ENCODE results near the gene GRAMD1B.

The GRAMD1B gene

DNA sequence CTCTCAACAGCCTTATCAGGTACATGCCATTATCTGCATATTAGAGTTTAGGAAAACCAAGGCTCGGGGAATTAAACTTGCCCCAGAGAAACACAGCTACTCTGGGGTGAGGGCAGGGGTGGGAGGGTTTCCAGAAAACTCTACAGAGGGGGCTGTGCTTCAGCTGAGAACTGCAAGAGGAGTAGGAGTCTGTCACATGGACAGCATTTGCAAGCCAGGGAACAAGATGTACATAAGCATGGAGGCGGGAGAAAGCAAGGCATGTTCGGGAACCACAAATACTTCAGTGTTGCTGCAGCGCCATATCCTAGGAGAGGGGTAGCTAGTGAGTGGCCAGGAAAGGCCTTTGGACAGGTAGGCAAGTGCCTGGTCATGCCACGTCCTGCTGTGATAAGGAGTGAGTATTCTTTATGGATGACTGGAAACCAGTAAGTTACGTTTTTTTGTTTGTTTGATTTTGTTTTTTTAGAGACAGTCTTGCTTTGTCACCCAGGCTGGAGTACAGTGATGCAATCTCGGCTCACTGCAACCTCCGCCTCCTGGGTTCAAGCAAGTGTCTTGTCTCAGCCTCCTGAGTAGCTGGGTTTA lies 57.2 kb downstream of the GRAMD1B start:
- Histone ChIP-seq H3K27me3 (ENCODE audit: control insufficient read depth, insufficient read depth, low read length) (no peaks in the 10 kb centered on the region), H3K9ac (ENCODE audit: low read length) (no peak overlapping the region), H3K4me3 (ENCODE audit: low read length) (no peak overlapping the region), H3K36me3 (ENCODE audit: control insufficient read depth, insufficient read depth, low read length) (no peaks in the 10 kb centered on the region), H3K27ac (ENCODE audit: low read depth, low read length) (no peak overlapping the region), H3K4me1 (ENCODE audit: control insufficient read depth, insufficient read depth, low read length) (no peaks in the 10 kb centered on the region)

DNA sequence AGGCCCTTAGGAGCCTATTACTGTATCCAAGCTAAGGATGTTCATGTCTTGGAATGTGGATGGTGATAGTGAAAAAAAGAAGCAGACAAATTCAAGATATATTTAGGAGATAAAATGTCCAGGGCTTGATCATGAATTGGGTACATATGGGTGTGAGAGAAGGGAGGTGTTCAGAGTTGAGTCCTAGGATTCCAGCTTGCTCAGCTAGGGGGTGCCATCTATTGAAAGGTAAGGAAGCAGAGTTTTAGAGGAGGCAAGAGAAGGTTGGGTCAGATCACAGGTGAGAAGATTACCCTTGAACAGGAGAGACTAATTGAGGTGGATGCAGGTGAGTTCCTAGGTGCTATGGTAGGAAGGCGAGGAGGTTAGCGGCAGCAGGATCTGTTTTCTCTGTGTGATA lies 60.5 kb downstream of the GRAMD1B start:
- no peak overlapping the region for H3K4me3 ChIP-seq (ENCODE audit: low read length)

DNA sequence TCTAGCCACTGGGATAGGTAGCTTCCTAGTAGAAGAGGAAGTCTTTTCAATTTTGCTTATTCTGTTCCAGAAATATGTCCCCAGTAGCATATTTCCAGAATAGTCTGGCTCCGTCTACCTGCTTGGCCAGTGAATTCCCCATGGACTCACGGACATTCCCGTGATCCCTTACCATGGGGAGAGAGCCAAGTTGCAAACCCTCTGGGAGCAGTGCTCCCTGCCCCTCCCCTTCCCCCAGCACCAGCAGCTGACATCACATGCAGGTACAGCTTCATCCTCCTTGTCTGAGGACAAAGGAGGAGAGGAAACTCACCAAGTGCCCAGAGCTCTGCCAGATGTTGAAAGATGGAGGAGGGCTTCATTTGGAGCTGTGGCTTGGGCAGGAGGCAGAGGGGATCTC lies 61.2 kb downstream of the GRAMD1B start:
- no peaks in the 10 kb centered on the region for H3K4me1 ChIP-seq (ENCODE audit: control insufficient read depth, insufficient read depth, low read length)
- no peak overlapping the region for H3K9ac ChIP-seq (ENCODE audit: low read length)
- no peak overlapping the region for H3K4me3 ChIP-seq (ENCODE audit: low read length)
- no peak overlapping the region for H3K27ac ChIP-seq (ENCODE audit: low read depth, low read length)
- H3K36me3 ChIP-seq (ENCODE audit: control insufficient read depth, insufficient read depth, low read length): no peaks in the 10 kb centered on the region
- H3K27me3 ChIP-seq (ENCODE audit: control insufficient read depth, insufficient read depth, low read length): no peaks in the 10 kb centered on the region

More for the DNA sequence above, 60.5 kb downstream of the GRAMD1B start:
- no peaks in the 10 kb centered on the region for H3K4me1 ChIP-seq (ENCODE audit: control insufficient read depth, insufficient read depth, low read length)
- no peak overlapping the region for H3K9ac ChIP-seq (ENCODE audit: low read length)
- no peak overlapping the region for H3K27ac ChIP-seq (ENCODE audit: low read depth, low read length)
- no peaks in the 10 kb centered on the region for H3K27me3 ChIP-seq (ENCODE audit: control insufficient read depth, insufficient read depth, low read length)
- H3K36me3 ChIP-seq (ENCODE audit: control insufficient read depth, insufficient read depth, low read length): no peaks in the 10 kb centered on the region

DNA sequence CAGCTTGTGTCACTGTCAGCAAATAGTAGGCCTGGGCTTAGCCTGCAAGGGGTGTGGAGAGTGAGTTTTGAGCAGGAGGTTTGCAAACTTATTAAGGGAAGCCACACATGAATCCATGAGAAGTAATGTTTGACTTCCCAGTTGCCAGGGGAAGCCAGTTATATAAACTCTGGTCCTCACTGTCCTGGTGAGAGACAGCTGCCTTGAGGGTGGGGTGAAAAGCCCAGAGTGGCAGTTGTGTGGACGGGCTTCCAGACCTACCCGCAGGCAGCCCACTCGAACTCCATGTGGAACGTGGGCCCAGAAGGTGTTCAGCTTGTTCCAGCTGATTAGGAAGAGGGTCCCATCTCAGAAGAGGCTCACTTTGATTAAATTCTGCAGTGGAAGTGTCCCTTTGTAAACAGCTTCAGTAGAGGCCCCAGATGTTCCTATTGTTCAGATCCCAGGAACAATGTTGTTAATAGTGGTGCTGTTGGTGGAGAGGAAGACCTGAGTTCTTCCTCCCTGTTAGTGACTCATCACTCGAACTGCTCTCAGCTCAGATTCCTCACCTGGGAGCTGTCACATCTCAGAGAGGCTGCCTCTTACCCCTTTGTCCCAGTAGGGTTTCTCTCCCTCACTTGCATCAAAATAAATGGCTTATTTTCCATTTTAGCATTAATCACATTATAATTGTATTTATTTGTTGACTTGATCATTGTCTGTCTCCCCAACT lies 63.4 kb downstream of the GRAMD1B start:
- H3K27ac ChIP-seq (ENCODE audit: low read depth, low read length): no peak overlapping the region

DNA sequence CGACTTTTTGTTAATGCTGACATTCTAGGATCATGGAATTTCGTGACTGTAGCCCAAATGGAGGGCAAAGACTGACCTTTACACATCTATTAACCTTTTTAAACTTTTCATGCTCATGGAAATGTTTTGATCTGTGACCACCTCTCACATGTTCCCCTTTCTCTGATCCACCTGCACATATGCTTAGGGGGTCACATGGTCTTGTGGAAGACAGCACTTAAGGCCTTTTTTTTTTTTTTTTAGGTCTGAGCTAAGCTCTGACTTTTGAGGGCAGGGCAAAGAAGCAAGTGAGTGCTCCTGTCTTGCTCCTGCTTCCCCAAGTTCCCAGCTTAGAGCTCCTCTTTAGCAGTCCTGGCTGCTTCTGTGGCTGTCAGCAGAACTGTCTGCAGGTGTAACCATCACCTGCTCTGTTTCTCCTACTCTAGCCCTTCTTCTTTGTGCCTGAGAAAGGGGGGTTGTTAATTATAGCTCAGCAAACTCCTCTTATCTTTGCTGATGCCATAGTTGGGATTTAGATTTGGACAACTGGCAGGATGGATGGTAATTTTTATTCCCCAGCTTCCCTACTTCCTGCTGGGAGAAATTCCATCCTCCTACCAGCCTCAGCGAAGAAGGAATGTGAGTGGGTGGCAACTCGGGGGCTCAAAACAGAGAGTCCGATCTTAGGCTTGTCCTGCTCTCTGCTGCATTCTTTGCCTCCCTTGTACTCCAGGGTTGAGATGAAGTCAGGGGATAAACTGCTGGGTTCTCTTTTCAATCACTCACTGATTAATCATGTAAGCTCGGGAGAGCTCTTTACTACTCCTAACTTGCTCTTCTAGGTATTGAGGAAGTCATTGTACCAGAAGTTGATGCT lies 64.4 kb downstream of the GRAMD1B start:
- no peaks in the 10 kb centered on the region for H3K4me1 ChIP-seq (ENCODE audit: control insufficient read depth, insufficient read depth, low read length)
- no peaks in the 10 kb centered on the region for H3K36me3 ChIP-seq (ENCODE audit: control insufficient read depth, insufficient read depth, low read length)
- no peaks in the 10 kb centered on the region for H3K27me3 ChIP-seq (ENCODE audit: control insufficient read depth, insufficient read depth, low read length)
- H3K9ac ChIP-seq (ENCODE audit: low read length): no peak overlapping the region
- no peak overlapping the region for H3K4me3 ChIP-seq (ENCODE audit: low read length)
- no peak overlapping the region for H3K27ac ChIP-seq (ENCODE audit: low read depth, low read length)

More for the DNA sequence above, 63.4 kb downstream of the GRAMD1B start:
- Histone ChIP-seq H3K4me1 (ENCODE audit: control insufficient read depth, insufficient read depth, low read length) (no peaks in the 10 kb centered on the region), H3K27me3 (ENCODE audit: control insufficient read depth, insufficient read depth, low read length) (no peaks in the 10 kb centered on the region), H3K4me3 (ENCODE audit: low read length) (no peak overlapping the region), H3K9ac (ENCODE audit: low read length) (no peak overlapping the region), H3K36me3 (ENCODE audit: control insufficient read depth, insufficient read depth, low read length) (no peaks in the 10 kb centered on the region)

DNA sequence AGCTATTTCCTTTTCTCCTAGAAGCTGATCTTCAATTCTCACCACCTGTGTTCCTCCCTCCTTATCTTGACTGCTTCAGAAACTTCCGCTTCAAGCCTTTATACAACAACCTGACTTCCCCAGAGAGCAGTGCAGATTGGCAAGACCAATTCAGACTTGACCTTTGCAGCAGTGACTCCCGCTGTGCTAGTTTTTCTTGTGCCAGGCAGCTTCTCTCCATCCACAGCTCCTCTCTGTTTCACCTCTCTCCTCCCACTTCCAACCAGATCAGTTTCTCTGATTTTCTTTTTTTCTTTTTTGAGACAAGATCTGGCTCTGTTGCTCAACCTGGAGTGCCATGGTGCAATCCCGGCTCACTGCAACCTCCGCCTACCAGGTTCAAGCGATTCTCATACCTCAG lies 74.3 kb downstream of the GRAMD1B start:
- H3K36me3 ChIP-seq (ENCODE audit: control insufficient read depth, insufficient read depth, low read length): no peaks in the 10 kb centered on the region
- H3K27ac ChIP-seq (ENCODE audit: low read depth, low read length): no peak overlapping the region

DNA sequence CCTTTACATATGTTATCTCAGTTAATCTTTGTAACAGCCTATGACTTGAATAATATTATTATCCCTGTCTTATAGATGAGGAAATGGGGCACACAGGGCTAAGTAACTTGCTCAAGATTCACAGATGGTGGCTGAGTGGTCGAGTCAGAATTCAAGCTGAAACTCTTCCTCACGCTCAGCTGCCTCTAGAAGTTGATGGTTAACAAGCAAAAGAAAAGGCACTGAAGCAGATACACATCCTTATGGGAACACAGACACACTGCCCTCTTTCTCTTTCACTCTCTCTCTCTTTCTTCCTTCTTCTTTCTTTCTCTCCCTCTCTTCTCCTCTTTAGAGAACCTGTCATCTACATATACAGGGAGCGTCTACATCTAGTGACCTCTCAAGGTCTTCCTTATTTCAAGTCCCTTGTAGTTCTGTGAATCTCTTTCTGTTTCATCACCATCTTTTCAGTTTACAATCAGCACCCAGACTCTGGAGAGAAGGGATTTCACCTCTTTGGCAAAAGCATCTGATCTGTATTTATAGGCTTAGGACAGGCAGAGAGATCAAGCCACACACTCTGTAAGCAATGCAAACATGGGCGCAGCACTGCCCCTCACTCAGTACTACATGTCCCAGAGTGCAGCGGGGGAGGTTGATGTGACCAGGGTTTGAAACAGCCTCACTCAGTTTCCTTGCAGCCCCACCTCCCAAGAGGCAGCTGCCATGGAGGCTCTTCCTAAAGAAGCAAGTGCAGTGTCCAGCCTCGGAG lies 75.7 kb downstream of the GRAMD1B start:
- Histone ChIP-seq H3K4me1 (ENCODE audit: control insufficient read depth, insufficient read depth, low read length) (no peaks in the 10 kb centered on the region), H3K27ac (ENCODE audit: low read depth, low read length) (no peak overlapping the region), H3K9ac (ENCODE audit: low read length) (no peak overlapping the region), H3K36me3 (ENCODE audit: control insufficient read depth, insufficient read depth, low read length) (no peaks in the 10 kb centered on the region), H3K27me3 (ENCODE audit: control insufficient read depth, insufficient read depth, low read length) (no peaks in the 10 kb centered on the region), H3K4me3 (ENCODE audit: low read length) (no peak overlapping the region)

More for the DNA sequence above, 74.3 kb downstream of the GRAMD1B start:
- Histone ChIP-seq H3K9ac (ENCODE audit: low read length) (no peak overlapping the region), H3K27me3 (ENCODE audit: control insufficient read depth, insufficient read depth, low read length) (no peaks in the 10 kb centered on the region), H3K4me3 (ENCODE audit: low read length) (no peak overlapping the region), H3K4me1 (ENCODE audit: control insufficient read depth, insufficient read depth, low read length) (no peaks in the 10 kb centered on the region)

DNA sequence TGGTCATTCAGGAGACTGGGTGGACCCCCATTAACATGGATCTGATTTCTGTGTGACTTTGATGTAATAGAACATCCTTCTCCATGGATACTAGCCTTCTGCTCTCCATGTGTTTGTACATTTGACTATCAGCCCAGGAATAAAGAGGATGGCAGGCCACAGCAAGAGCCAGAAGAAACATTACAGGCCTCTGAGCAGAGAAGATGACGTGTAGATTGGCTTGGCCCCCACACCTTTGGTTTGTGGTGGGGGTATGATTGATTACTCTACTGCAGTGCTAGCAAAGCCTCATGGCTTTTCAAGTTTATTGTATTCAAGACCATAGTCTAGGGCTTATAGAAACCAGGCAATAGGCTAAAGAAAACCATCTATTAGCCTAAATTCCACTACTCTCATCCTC lies 77.0 kb downstream of the GRAMD1B start:
- no peaks in the 10 kb centered on the region for H3K4me1 ChIP-seq (ENCODE audit: control insufficient read depth, insufficient read depth, low read length)
- H3K27ac ChIP-seq (ENCODE audit: low read depth, low read length): no peak overlapping the region
- H3K36me3 ChIP-seq (ENCODE audit: control insufficient read depth, insufficient read depth, low read length): no peaks in the 10 kb centered on the region
- no peak overlapping the region for H3K4me3 ChIP-seq (ENCODE audit: low read length)
- H3K27me3 ChIP-seq (ENCODE audit: control insufficient read depth, insufficient read depth, low read length): no peaks in the 10 kb centered on the region
- H3K9ac ChIP-seq (ENCODE audit: low read length): no peak overlapping the region

DNA sequence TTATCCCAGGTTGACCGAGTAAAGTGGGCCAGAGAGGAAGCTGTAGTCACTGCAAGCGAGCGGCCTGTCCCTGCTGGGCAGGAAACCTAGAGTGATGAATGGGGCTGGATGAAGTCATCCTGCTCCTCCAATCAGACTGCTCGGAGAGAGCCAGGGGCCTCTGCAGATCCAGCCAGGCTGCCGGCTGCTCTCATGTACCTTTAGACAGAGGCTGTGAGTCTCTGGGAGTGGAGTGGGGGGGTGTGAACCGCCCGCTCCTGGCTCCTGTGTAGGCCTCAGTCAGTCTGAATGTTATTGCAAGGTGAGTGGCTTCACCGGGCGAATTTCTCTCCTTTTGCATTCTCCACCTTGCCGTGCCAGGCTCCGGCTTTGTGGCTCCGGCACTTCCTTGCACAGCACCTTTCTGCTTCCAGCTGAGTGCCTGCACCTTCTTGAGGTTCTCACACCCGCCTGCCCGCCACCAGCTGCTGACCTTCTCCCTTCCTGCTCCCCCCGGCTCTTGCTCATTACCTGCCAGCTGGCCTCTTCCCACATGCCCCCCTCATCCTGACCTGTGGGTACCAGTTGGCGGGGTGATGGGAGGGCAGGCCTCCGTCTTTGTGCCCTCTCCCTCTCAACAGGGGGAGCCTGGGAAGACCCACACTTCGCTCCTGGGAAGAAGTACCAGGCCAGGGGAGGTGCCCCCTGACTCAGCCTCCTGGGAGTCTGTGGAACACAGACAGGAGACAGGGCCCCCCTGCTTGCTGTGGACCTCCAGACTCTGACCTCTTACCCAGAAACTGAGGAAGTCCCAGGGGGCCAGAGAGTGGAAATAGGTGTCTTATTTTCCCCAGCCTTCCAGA lies 79.9 kb downstream of the GRAMD1B start:
- H3K4me3 ChIP-seq (ENCODE audit: low read length): no peak overlapping the region
- H3K27ac ChIP-seq (ENCODE audit: low read depth, low read length): no peak overlapping the region
- no peaks in the 10 kb centered on the region for H3K27me3 ChIP-seq (ENCODE audit: control insufficient read depth, insufficient read depth, low read length)
- H3K4me1 ChIP-seq (ENCODE audit: control insufficient read depth, insufficient read depth, low read length): no peaks in the 10 kb centered on the region
- no peak overlapping the region for H3K9ac ChIP-seq (ENCODE audit: low read length)
- H3K36me3 ChIP-seq (ENCODE audit: control insufficient read depth, insufficient read depth, low read length): no peaks in the 10 kb centered on the region

DNA sequence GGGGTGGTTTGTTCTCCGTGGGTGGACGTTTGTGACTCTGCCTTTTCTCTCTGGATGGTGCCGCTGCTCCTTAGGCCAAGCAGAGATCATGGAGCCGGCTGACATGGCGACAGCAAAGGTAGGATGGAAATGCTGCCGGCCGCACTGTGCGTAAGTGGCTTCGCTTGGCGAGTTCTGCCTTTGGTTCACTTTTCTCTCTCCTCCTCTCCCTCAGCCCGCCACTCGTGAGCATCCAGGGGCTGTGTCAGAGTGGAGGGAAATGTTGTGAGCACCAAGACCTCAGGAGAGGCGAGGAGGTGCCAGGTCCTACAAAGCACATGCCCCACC lies 80.5 kb downstream of the GRAMD1B start:
- no peak overlapping the region for H3K27ac ChIP-seq (ENCODE audit: low read depth, low read length)
- no peak overlapping the region for H3K4me3 ChIP-seq (ENCODE audit: low read length)
- H3K9ac ChIP-seq (ENCODE audit: low read length): no peak overlapping the region
- H3K36me3 ChIP-seq (ENCODE audit: control insufficient read depth, insufficient read depth, low read length): no peaks in the 10 kb centered on the region
- no peaks in the 10 kb centered on the region for H3K27me3 ChIP-seq (ENCODE audit: control insufficient read depth, insufficient read depth, low read length)
- H3K4me1 ChIP-seq (ENCODE audit: control insufficient read depth, insufficient read depth, low read length): no peaks in the 10 kb centered on the region

DNA sequence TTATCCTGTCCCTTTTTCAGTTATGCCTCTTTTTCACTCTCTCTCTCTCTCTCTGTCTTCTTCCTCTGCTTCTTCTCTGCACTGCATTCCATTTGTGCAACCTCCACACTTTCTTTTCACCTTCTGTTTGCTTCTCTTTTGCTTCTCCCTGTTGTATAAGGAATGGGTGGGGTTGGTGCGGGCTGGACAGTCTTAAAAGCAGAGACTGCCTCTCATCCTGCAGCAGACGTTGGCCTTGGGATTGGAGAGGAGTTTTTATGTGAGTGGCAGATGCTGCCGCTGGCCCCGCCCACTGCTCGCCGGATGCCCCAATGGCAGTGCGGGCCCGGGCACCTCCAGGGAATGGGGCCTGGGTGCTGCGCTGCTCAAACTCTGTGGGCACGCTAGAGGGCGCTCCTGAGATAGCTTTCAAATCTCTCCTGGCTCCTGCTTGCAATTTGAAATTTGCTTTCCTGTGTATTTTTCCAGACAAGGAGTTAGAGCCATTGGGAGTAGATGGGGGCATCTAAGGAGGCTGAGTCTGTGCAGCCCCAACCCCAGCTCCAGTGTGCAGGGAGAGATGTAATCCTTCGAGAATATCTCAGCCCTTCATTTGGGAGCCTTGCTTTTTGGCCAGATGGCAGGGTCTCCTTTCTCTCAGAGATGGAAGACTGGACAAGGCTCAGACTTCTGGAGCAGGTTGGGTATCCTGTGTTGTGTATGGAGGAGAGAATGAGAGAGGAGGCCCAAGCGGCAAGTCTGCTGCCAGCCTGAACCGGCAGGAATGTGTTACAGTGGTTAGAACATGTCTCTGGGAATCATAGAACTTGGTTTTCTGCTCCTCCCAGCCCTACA lies 81.2 kb downstream of the GRAMD1B start:
- Histone ChIP-seq H3K4me1 (ENCODE audit: control insufficient read depth, insufficient read depth, low read length) (no peaks in the 10 kb centered on the region), H3K27me3 (ENCODE audit: control insufficient read depth, insufficient read depth, low read length) (no peaks in the 10 kb centered on the region), H3K9ac (ENCODE audit: low read length) (no peak overlapping the region), H3K36me3 (ENCODE audit: control insufficient read depth, insufficient read depth, low read length) (no peaks in the 10 kb centered on the region), H3K4me3 (ENCODE audit: low read length) (no peak overlapping the region), H3K27ac (ENCODE audit: low read depth, low read length) (no peak overlapping the region)

Data from rectal smooth muscle tissue (tissue), 1 donor.